Measurements from ENCODE around the gene RNU1-2.

DNA sequence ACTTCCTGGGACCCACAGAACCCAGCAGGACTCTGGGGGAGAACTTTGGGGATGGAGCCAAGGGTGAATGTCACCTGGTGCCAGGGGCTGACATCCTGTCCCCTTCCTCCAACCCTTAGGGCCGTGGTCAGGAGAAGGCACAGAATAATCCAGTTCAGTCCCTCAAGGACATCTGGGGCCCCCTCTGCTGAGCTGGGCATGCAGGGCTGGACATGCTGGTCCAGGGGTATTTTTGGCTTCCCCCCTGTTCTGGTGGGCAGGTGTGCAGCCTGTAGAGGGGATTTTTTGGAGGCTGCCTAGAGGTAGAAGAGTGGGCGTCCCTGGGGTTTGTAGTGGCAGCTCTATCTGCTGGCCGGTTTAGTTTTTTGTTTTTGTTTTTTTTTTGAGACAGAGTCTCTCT, 22.6 kb downstream of the RNU1-2 start:
- no peak for TF ChIP-seq POLR2A (IDR thresholded peaks at IDR 0.05)
- TF ChIP-seq, protein P1, sequence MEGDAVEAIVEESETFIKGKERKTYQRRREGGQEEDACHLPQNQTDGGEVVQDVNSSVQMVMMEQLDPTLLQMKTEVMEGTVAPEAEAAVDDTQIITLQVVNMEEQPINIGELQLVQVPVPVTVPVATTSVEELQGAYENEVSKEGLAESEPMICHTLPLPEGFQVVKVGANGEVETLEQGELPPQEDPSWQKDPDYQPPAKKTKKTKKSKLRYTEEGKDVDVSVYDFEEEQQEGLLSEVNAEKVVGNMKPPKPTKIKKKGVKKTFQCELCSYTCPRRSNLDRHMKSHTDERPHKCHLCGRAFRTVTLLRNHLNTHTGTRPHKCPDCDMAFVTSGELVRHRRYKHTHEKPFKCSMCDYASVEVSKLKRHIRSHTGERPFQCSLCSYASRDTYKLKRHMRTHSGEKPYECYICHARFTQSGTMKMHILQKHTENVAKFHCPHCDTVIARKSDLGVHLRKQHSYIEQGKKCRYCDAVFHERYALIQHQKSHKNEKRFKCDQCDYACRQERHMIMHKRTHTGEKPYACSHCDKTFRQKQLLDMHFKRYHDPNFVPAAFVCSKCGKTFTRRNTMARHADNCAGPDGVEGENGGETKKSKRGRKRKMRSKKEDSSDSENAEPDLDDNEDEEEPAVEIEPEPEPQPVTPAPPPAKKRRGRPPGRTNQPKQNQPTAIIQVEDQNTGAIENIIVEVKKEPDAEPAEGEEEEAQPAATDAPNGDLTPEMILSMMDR (IDR thresholded peaks at IDR 0.05) = no peak
- TF ChIP-seq POLR2AphosphoS5 (IDR thresholded peaks at IDR 0.05) = no peak
- TF ChIP-seq EP300 (IDR thresholded peaks at IDR 0.05) = no peak
